ENCODE results near the gene RAD54L.

GRCh38 chr1:46268578-46268977 lies 21.0 kb downstream of the RAD54L start:
- TF ChIP-seq CTCF (IDR thresholded peaks at IDR 0.05) (no peak), EP300 (IDR thresholded peaks at IDR 0.05) (no peak)
